ENCODE results near the gene PSME2. TPM values are rescaled to one million over a fixed set of nuclear protein-coding genes. Genes with fewer than 3 reads are reported as not detected.

Gene PSME2
- total RNA-seq, 1 experiment from 2014 or later, result 172 TPM

GRCh38 chr14:24159777-24160498 is 13.5 kb upstream of the PSME2 start:
- no peak overlapping the region for H3K4me3 ChIP-seq (ENCODE audit: low read depth, low read length, poor library complexity, severe bottlenecking)
- H3K4me1 ChIP-seq (ENCODE audit: insufficient read depth, low read length, poor library complexity, severe bottlenecking), result peaks cover 8% of the 10 kb centered on the region
- H3K36me3 ChIP-seq (ENCODE audit: insufficient read depth, low read length, poor library complexity, severe bottlenecking), result peaks cover 51% of the 10 kb centered on the region
- no peak for DNase-seq (ENCODE audit: low spot score)
- POLR2A ChIA-PET (ENCODE audit: low non-redundant PET), result interaction anchor here (0.7 to 1.2 kb wide), 2 partner anchors 95 to 251 kb away, joined by 4 to 12 read pairs; no protein-coding TSS in a partner anchor
- CTCF ChIA-PET, result interaction anchor here (2.6 kb wide), 1 partner anchor 102 kb away, joined by 17 read pairs; no protein-coding TSS in a partner anchor
- no peaks in the 10 kb centered on the region for H3K27me3 ChIP-seq (replicated peaks; ENCODE audit: insufficient read depth, low read depth, low read length, poor library complexity)
- no peak overlapping the region for H3K27ac ChIP-seq (ENCODE audit: low read depth, low read length, poor library complexity, severe bottlenecking)
- intact Hi-C loops (cut with micrococcal nuclease; ENCODE audit: unreplicated experiment), result no loop called here
- BruUV-seq (replicated peaks), result no TSS peak
- TF ChIP-seq, protein P1, sequence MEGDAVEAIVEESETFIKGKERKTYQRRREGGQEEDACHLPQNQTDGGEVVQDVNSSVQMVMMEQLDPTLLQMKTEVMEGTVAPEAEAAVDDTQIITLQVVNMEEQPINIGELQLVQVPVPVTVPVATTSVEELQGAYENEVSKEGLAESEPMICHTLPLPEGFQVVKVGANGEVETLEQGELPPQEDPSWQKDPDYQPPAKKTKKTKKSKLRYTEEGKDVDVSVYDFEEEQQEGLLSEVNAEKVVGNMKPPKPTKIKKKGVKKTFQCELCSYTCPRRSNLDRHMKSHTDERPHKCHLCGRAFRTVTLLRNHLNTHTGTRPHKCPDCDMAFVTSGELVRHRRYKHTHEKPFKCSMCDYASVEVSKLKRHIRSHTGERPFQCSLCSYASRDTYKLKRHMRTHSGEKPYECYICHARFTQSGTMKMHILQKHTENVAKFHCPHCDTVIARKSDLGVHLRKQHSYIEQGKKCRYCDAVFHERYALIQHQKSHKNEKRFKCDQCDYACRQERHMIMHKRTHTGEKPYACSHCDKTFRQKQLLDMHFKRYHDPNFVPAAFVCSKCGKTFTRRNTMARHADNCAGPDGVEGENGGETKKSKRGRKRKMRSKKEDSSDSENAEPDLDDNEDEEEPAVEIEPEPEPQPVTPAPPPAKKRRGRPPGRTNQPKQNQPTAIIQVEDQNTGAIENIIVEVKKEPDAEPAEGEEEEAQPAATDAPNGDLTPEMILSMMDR (conservative IDR thresholded peaks at IDR 0.05; ENCODE audit: low read depth, low read length), result no peak
- no peak for TF ChIP-seq EZH2 (IDR thresholded peaks at IDR 0.05; ENCODE audit: borderline replicate concordance, low read depth, low read length, poor library complexity, severe bottlenecking)
- no peaks in the 10 kb centered on the region for H3K9me3 ChIP-seq (ENCODE audit: low read depth, low read length, poor library complexity, severe bottlenecking)

DNA sequence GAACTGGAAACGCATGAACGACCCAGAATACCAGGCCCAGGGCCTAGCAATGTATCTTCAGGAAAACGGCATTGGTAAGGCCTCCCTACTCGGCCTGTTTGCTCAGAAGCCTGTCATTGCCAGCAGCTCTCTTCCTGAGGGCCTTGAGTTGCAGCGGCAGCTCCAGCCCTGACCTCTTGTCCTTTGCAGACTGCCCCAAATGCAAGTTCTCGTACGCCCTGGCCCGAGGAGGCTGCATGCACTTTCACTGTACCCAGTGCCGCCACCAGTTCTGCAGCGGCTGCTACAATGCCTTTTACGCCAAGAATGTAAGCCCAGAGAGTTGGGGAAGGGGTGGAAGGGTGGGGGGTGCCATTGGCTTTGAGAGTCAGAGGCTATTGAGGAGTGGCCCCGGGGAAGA is 10.9 kb upstream of the PSME2 start:
- H3K9me3 ChIP-seq (ENCODE audit: low read depth, low read length, poor library complexity, severe bottlenecking), result no peaks in the 10 kb centered on the region
- no peak for DNase-seq (ENCODE audit: low spot score)
- ChIA-PET POLR2A (ENCODE audit: low non-redundant PET) (no interaction called here), CTCF (no interaction called here)
- no TSS peak for BruUV-seq (replicated peaks)
- no peaks in the 10 kb centered on the region for H3K27me3 ChIP-seq (replicated peaks; ENCODE audit: insufficient read depth, low read depth, low read length, poor library complexity)
- intact Hi-C loops (cut with micrococcal nuclease; ENCODE audit: unreplicated experiment), result no loop called here
- H3K4me3 ChIP-seq (ENCODE audit: low read depth, low read length, poor library complexity, severe bottlenecking), result no peak overlapping the region
- TF ChIP-seq, protein P1 (conservative IDR thresholded peaks at IDR 0.05; ENCODE audit: low read depth, low read length), result no peak
- TF ChIP-seq EZH2 (IDR thresholded peaks at IDR 0.05; ENCODE audit: borderline replicate concordance, low read depth, low read length, poor library complexity, severe bottlenecking), result no peak
- H3K36me3 ChIP-seq (ENCODE audit: insufficient read depth, low read length, poor library complexity, severe bottlenecking), result peaks cover 51% of the 10 kb centered on the region
- peaks cover 8% of the 10 kb centered on the region for H3K4me1 ChIP-seq (ENCODE audit: insufficient read depth, low read length, poor library complexity, severe bottlenecking)
- H3K27ac ChIP-seq (ENCODE audit: low read depth, low read length, poor library complexity, severe bottlenecking), result no peak overlapping the region

DNA sequence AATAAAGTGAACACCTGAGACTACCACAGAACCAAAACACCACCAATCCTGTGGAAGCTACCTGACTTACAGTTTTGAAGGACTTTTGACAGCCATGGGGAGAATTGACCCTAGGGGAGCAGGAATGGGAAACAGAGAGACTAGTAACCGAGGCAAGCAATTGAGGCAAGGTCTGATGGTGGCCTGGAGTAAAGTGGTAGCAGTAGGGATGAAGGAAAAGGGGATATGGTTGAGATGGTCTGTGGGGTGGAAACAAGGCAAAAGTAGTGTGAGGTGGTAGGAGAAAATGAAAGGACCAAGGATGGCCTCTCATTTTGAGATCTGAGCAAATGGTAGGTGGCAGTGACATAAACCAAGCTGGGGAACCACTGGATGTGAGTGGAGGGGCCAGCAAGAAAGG is 10.4 kb upstream of the PSME2 start:
- Histone ChIP-seq H3K27me3 (replicated peaks; ENCODE audit: insufficient read depth, low read depth, low read length, poor library complexity) (no peaks in the 10 kb centered on the region), H3K4me3 (ENCODE audit: low read depth, low read length, poor library complexity, severe bottlenecking) (no peak overlapping the region), H3K36me3 (ENCODE audit: insufficient read depth, low read length, poor library complexity, severe bottlenecking) (peaks cover 56% of the 10 kb centered on the region), H3K9me3 (ENCODE audit: low read depth, low read length, poor library complexity, severe bottlenecking) (no peaks in the 10 kb centered on the region), H3K27ac (ENCODE audit: low read depth, low read length, poor library complexity, severe bottlenecking) (no peak overlapping the region), H3K4me1 (ENCODE audit: insufficient read depth, low read length, poor library complexity, severe bottlenecking) (peaks cover 5% of the 10 kb centered on the region)
- ChIA-PET CTCF (no interaction called here), POLR2A (ENCODE audit: low non-redundant PET) (no interaction called here)
- BruUV-seq (replicated peaks), result no TSS peak
- no peak for TF ChIP-seq EZH2 (IDR thresholded peaks at IDR 0.05; ENCODE audit: borderline replicate concordance, low read depth, low read length, poor library complexity, severe bottlenecking)
- TF ChIP-seq, protein P1 (conservative IDR thresholded peaks at IDR 0.05; ENCODE audit: low read depth, low read length), result no peak
- intact Hi-C loops (cut with micrococcal nuclease; ENCODE audit: unreplicated experiment), result no loop called here
- no peak for DNase-seq (ENCODE audit: low spot score)

Measured in A673 (cell line).